HAP-1 (cell line): ENCODE data around the gene CHML.
A peak's percentile ranks its signal among the peaks of the same experiment; 100 is the strongest.

ENCODE experiments used
- DNase-seq, 2 experiments: peaks; one replicate each; pipeline ENCODE4 v3.0.0-alpha.2; 2016 to 2020; ENCODE audit warnings: low spot score in 2 of 2
- H3K27me3 ChIP-seq: fragments of 250-450 bp; sonication (Bioruptor Pico); 2 replicates; pipeline ENCODE4 v1.5.1; 2020; ENCODE audit warnings: low read depth, mild to moderate bottlenecking, moderate library complexity
- H3K36me3 ChIP-seq: fragments of 250-450 bp; sonication (Bioruptor Pico); replicated peaks from 2 replicates; pipeline ENCODE4 v1.5.1; 2020; ENCODE audit warnings: mild to moderate bottlenecking
- H3K4me1 ChIP-seq: fragments of 250-450 bp; sonication (Bioruptor Pico); 2 replicates; pipeline ENCODE4 v1.5.1; 2020; ENCODE audit warnings: mild to moderate bottlenecking
- H3K4me3 ChIP-seq: fragments of 250-450 bp; sonication (Bioruptor Pico); 2 replicates; pipeline ENCODE4 v1.5.1; 2020; ENCODE audit warnings: mild to moderate bottlenecking, moderate library complexity
- H3K9me3 ChIP-seq: fragments of 250-450 bp; sonication (Bioruptor Pico); 2 replicates; pipeline ENCODE4 v1.5.1; 2020; ENCODE audit warnings: mild to moderate bottlenecking, moderate library complexity
- in situ Hi-C: fragments of 300-500 bp; cut with MboI; formaldehyde crosslinking; loops from 3 replicates; pipeline ENCODE4 v1.14.3; 2020; ENCODE audit warnings: low sequenced_read_pairs, inconsistent platforms, mixed read lengths

The CHML gene

GRCh38 chr1:241607497-241607896 is 32.7 kb downstream of the CHML start:
- in situ Hi-C loops: no loop called here
- Histone ChIP-seq H3K27me3 (no peaks in the 10 kb centered on the region), H3K4me1 (no peaks in the 10 kb centered on the region), H3K4me3 (no peak overlapping the region), H3K36me3 (no peaks in the 10 kb centered on the region), H3K9me3 (no peaks in the 10 kb centered on the region)
- DNase-seq: no peak

GRCh38 chr1:241606544-241606943 is 33.6 kb downstream of the CHML start:
- no peak overlapping the region for H3K4me3 ChIP-seq
- in situ Hi-C loops: no loop called here
- H3K36me3 ChIP-seq: no peaks in the 10 kb centered on the region
- H3K27me3 ChIP-seq: no peaks in the 10 kb centered on the region
- DNase-seq: no peak
- no peaks in the 10 kb centered on the region for H3K4me1 ChIP-seq
- no peaks in the 10 kb centered on the region for H3K9me3 ChIP-seq

GRCh38 chr1:241605146-241605805 is 34.9 kb downstream of the CHML start:
- no peaks in the 10 kb centered on the region for H3K4me1 ChIP-seq
- H3K36me3 ChIP-seq: no peaks in the 10 kb centered on the region
- H3K4me3 ChIP-seq: no peak overlapping the region
- no peaks in the 10 kb centered on the region for H3K27me3 ChIP-seq
- in situ Hi-C loops: no loop called here
- peak in 1 of 2 experiments; percentile 22 for DNase-seq
- no peaks in the 10 kb centered on the region for H3K9me3 ChIP-seq

- Histone ChIP-seq H3K4me1 (no peaks in the 10 kb centered on the region), H3K4me3 (no peak overlapping the region), H3K27me3 (no peaks in the 10 kb centered on the region), H3K36me3 (no peaks in the 10 kb centered on the region), H3K9me3 (no peaks in the 10 kb centered on the region)
- in situ Hi-C loops: no loop called here
- no peak for DNase-seq
These were observed 36.4 kb downstream of the CHML start for GRCh38 chr1:241603731-241604245.

- Histone ChIP-seq H3K4me1 (peaks cover 15% of the 10 kb centered on the region), H3K27me3 (no peaks in the 10 kb centered on the region), H3K9me3 (no peaks in the 10 kb centered on the region), H3K36me3 (no peaks in the 10 kb centered on the region), H3K4me3 (no peak overlapping the region)
- no peak for DNase-seq
- in situ Hi-C loops: no loop called here
These were observed 39.7 kb downstream of the CHML start for GRCh38 chr1:241600496-241600901.

- H3K9me3 ChIP-seq: no peaks in the 10 kb centered on the region
- H3K27me3 ChIP-seq: no peaks in the 10 kb centered on the region
- H3K36me3 ChIP-seq: no peaks in the 10 kb centered on the region
- in situ Hi-C loops: no loop called here
- H3K4me3 ChIP-seq: no peak overlapping the region
- peaks cover 15% of the 10 kb centered on the region for H3K4me1 ChIP-seq
- DNase-seq: no peak
These were observed 41.9 kb downstream of the CHML start for GRCh38 chr1:241598249-241598648.

- no peaks in the 10 kb centered on the region for H3K9me3 ChIP-seq
- no peaks in the 10 kb centered on the region for H3K27me3 ChIP-seq
- H3K4me1 ChIP-seq: peaks cover 20% of the 10 kb centered on the region
- DNase-seq: no peak
- no peak overlapping the region for H3K4me3 ChIP-seq
- in situ Hi-C loops: no loop called here
- no peaks in the 10 kb centered on the region for H3K36me3 ChIP-seq
These were observed 43.5 kb downstream of the CHML start for GRCh38 chr1:241596633-241597032.

GRCh38 chr1:241593186-241593585 is 47.0 kb downstream of the CHML start:
- no peaks in the 10 kb centered on the region for H3K27me3 ChIP-seq
- in situ Hi-C loops: no loop called here
- H3K4me3 ChIP-seq: no peak overlapping the region
- no peak for DNase-seq
- H3K36me3 ChIP-seq: no peaks in the 10 kb centered on the region
- H3K9me3 ChIP-seq: no peaks in the 10 kb centered on the region
- H3K4me1 ChIP-seq: peaks cover 21% of the 10 kb centered on the region

GRCh38 chr1:241592273-241592958 is 47.8 kb downstream of the CHML start:
- Histone ChIP-seq H3K36me3 (no peaks in the 10 kb centered on the region), H3K4me3 (no peak overlapping the region), H3K27me3 (no peaks in the 10 kb centered on the region), H3K9me3 (no peaks in the 10 kb centered on the region), H3K4me1 (peaks cover 13% of the 10 kb centered on the region)
- in situ Hi-C loops: no loop called here
- no peak for DNase-seq

- Histone ChIP-seq H3K4me1 (peaks cover 9% of the 10 kb centered on the region), H3K36me3 (no peaks in the 10 kb centered on the region), H3K27me3 (no peaks in the 10 kb centered on the region), H3K9me3 (no peaks in the 10 kb centered on the region), H3K4me3 (no peak overlapping the region)
- no peak for DNase-seq
- in situ Hi-C loops: no loop called here
These were observed 48.4 kb downstream of the CHML start for GRCh38 chr1:241591736-241592135.

GRCh38 chr1:241591317-241591716 is 48.9 kb downstream of the CHML start:
- Histone ChIP-seq H3K4me3 (no peak overlapping the region), H3K9me3 (no peaks in the 10 kb centered on the region), H3K4me1 (peaks cover 9% of the 10 kb centered on the region), H3K36me3 (no peaks in the 10 kb centered on the region), H3K27me3 (no peaks in the 10 kb centered on the region)
- in situ Hi-C loops: no loop called here
- DNase-seq: no peak

GRCh38 chr1:241590719-241591118 is 49.5 kb downstream of the CHML start:
- in situ Hi-C loops: no loop called here
- DNase-seq: no peak
- Histone ChIP-seq H3K9me3 (no peaks in the 10 kb centered on the region), H3K36me3 (no peaks in the 10 kb centered on the region), H3K27me3 (no peaks in the 10 kb centered on the region), H3K4me3 (no peak overlapping the region), H3K4me1 (peaks cover 9% of the 10 kb centered on the region)
